Activated CD4-positive, alpha-beta T cell treated with anti-CD3 and anti-CD28 coated beads for 4 hours (primary cell): ENCODE measurements around the gene KRT76.

Experiments used
- DNase-seq, 2 donors: peaks; one replicate each; pipeline ENCODE4 v3.0.0-alpha.2; 2020

The KRT76 gene

DNA sequence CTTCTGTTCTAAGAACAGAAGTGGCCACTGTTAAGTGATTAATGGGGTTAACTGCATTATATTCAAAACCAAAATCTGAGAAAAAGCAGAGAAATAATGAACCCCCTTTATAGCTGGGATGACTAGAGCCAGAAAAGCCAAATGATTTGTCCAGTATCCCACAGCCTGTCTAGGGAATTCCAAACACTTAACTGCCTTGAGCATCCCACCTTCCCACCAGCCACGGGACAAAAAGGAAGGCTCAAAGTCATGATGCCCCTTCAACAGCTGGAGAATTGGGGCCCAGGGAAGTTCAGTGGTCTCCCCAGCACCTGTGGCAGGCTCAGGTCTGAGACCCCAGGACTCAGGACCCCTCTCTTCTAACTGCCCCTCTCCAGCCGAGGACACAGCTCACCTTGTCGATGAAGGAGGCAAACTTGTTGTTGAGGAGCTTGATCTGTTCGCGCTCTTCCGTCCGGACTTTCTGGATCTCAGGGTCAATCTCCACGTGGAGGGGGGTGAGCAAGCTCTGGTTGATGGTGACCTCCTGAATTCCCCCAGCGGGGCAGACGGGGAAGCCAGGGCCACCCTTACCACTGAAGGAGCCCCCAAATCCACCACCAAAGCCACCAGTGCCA, 36.2 kb upstream of the KRT76 start:
- DNase-seq = no peak

DNA sequence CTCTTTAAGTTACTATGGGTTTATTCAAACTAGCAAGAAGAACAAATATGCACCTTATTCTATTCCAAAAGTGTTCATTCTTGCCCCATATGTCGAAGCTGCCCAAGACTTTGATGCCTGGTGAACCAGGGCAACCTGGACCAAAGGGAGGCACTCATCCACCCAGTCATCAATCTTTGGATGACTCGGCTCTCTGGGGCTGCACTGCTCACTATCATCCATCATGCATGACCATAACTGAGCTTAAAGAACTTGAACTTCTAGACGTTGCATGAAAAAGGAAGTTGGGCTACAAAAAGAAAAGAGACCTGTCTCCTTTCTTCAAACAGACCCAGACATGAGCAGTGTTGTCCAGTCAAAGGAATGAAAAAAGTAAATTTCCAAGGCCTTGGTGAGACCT, 35.6 kb upstream of the KRT76 start:
- no peak for DNase-seq

DNA sequence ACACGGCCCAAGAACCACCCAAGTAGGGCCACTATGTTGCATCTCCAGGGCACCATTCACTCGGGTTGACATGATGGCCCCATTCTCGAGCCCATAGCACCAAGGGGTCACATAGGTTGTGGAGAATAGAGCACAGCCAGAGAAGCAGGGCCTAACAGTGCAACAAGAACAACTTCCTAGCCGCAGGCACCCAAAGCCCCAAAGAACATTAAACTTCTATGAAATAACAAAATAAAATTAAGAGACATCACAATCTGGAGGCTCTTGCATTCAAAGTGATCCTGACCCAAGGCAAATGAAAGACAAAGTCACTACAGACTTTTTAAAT, 34.9 kb upstream of the KRT76 start:
- no peak for DNase-seq

- DNase-seq = no peak
These were observed 34.3 kb upstream of the KRT76 start for GRCh38 chr12:52811191-52812072.

DNA sequence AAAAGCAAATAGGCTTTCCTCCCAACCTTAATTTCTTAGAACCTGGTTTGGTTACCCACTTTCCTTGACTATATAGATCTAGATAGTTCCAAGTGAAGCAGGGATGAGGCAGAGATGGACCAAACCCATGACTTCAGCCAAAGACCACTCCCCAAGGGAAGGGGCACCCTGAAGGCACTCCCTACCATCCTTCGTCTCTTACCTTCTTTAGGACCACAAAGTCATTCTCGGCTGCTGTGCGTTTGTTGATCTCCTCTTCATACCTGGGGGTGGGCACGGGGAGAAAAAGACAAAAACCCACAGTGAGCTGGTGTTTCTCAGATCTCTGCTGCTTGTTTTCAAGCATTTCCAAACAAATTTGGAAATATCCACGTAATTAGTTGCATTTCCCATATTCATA, 33.4 kb upstream of the KRT76 start:
- no peak for DNase-seq

GRCh38 chr12:52809166-52809565, 32.0 kb upstream of the KRT76 start:
- no peak for DNase-seq

- DNase-seq = no peak
These were observed 31.5 kb upstream of the KRT76 start for GRCh38 chr12:52808573-52809160.

DNA sequence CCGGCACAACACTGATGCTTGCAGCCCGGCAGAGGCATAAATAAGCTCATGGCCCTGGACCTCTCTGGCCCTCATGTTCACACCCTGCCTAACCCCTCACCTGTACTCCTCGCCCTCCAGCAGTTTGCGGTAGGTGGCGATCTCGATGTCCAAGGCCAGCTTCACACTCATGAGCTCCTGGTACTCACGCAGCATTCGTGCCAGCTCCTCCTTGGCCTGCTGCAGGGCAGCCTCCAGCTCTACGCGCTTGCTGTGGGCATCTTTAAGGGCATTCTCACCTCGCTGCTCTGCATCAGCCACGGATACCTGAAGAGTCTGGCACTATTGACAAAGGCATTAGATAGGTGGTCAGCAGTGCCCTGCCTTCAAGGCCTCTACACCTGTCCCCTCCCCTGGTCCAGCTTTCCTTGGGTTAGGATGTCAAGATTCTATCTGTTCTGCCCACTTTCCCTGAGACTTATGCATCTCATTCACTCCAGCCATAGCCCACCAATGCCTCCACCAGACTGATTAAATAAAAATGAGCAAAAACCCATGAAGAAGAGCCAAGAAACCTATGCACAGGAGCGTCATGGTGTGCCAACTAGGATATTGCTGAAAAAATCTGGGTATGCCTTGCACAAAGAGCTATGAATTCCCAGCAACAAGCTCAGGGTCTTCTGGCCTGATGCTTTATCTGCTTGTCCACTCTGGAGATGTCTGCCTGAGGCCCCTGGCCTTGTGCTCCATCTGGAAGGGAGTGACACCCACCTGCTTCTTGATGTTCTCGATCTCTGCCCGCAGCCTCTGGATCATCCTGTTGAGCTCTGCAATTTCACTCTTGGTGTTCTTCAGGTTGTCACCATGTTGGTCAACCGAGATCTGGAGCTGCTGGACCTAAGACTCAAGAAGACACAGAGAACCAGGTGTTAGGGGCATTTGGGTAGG, 30.7 kb upstream of the KRT76 start:
- no peak for DNase-seq

GRCh38 chr12:52806821-52807543, 29.8 kb upstream of the KRT76 start:
- no peak for DNase-seq

- no peak for DNase-seq
These were observed 29.1 kb upstream of the KRT76 start for GRCh38 chr12:52806169-52806811.

GRCh38 chr12:52805739-52806138, 28.6 kb upstream of the KRT76 start:
- no peak for DNase-seq

DNA sequence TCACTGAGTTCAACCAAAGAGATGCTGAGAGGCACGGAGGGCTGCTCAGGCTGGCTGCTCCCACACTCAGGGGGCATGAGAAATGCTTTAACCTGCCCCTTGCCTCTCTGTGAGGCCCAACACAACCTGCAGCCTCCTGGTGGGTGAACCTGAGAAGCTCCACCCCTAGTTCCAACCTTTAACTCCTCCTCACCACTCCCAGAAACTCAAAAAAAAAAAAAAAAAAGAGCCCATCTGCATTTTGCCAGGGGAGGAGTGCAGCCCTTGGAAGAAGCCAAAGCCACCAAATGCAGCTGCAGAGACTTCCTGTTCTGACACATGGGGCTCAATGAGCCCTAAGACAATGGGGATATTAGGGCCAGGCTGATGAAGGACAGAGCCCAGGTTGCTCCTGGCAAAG, 27.9 kb upstream of the KRT76 start:
- DNase-seq = no peak

DNA sequence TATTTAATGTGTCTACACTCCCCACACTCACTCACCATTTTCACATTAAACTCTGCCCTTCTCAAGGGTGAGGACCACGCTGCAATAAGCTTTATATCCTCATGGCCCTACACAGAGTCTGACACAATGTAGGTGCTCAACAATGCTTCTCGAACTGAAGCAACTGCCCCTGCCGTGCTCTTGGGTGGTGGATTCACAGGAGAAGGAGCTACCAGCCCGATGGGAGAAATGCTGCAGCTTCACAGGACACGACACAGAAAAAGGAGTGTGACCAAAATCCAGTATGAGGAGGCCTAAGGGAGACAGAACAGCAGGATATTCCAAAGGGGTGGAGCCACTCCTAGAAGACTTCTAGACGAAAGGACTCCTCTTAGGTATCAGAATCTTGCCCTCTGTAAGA, 25.3 kb upstream of the KRT76 start:
- no peak for DNase-seq

DNA sequence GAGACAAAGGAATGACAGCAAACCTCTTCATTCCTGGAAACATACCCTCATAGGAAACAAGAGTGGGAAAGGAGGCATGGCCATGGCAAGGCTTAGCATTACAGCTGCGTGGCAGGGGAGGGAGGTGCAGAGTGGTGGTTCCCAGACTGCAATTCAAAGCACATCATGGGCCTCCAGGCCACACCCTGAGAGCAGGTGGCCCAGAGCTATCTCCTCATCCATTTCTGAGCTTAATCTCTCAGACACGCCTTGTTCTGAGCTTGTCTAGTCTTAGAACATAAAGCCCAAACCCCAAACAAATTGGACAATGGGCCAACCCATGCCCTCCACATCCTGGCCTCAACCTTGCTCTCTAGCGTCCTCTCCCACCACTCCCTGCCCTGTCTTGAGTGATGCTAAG, 24.6 kb upstream of the KRT76 start:
- no peak for DNase-seq

- no peak for DNase-seq
These were observed 23.2 kb upstream of the KRT76 start for GRCh38 chr12:52800259-52800917.

- DNase-seq = no peak
These were observed 22.5 kb upstream of the KRT76 start for GRCh38 chr12:52799505-52800211.

DNA sequence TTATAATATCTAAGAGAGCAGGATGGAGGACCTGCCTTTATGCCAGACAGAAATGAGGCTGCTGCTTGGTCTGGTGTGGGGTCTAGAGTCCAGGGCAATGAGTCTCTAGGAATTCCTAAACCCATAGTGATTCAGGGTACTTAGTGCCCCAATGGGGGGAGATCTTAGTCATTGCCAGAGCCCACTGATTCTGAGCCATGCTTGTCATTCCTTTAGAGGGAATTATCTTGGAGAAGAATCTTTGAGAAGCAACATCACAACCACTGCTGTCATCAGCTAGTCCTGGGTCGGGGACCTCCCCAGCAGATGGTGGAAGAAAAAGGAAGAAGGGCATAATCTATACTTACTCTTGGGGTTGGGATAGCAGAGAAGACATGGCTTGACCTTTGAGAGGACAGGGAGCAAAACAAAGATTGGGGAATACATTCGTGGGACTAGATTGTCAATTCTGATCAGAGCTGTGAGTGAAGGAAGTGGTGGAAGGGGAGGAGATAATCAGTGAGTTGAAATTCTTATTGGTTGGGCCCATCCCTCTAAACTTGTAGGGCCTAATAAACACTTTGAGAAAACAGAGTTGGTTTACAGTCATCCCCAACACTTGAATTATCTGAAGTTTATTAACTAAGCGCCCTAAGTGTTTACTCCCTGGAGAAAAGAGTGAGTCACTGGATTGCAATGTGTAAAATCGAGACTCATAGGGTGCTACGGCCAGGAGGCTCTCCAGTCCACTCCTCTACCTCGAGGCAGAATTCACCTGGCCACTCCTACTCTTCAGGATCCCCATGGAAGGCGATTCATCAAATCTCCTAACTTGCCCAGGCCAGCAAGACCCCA, 21.7 kb upstream of the KRT76 start:
- DNase-seq = no peak

GRCh38 chr12:52798003-52798670, 21.0 kb upstream of the KRT76 start:
- no peak for DNase-seq

- DNase-seq = no peak
These were observed 20.4 kb upstream of the KRT76 start for GRCh38 chr12:52797529-52797894.
